HepG2 (cell line): ENCODE results near the gene SMYD2.

Source experiments
- DPF2 ChIP-seq: sonication (generic); formaldehyde crosslinking; IDR thresholded peaks from 2 replicates; pipeline ENCODE4 v1.4.0; 2020; ENCODE audit warnings: mild to moderate bottlenecking, low read depth, missing genetic modification reagents, borderline replicate concordance
- SMAD1 ChIP-seq: sonication (generic); formaldehyde crosslinking; IDR thresholded peaks from 2 replicates; pipeline ENCODE4 v1.4.0; 2020; ENCODE audit warnings: missing genetic modification reagents, low read depth, mild to moderate bottlenecking, borderline replicate concordance
- SP2 ChIP-seq: sonication (generic); formaldehyde crosslinking; IDR thresholded peaks from 2 replicates; pipeline ENCODE4 v1.5.1; 2020; ENCODE audit warnings: mild to moderate bottlenecking, missing genetic modification reagents
- TP53 ChIP-seq: sonication (generic); formaldehyde crosslinking; conservative IDR thresholded peaks from 2 replicates; pipeline ENCODE4 v1.4.0; 2020; ENCODE audit warnings: missing genetic modification reagents
- ZNF232 ChIP-seq: sonication (generic); formaldehyde crosslinking; IDR thresholded peaks from 2 replicates; pipeline ENCODE4 v1.4.0; 2020; ENCODE audit warnings: missing genetic modification reagents, borderline replicate concordance

DNA sequence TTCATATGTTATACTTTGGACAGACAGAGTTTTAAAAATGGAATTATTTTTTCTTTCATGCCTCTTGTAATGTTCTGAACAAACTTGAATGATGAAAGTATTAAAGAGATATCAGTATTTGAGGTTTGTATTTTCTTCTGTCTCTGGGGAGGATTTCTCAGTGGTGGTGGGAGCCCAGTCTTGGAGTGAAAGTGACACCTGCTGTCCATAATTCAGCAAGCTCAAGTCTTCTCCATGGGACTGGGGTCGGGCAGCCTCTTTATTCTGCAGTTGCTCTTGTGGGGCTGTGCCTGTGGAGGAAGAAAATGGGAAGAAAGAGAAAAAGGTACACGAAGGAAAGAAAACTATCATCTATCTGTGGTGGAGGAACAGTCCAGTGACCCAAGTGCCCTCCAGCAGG lies 56.1 kb downstream of the SMYD2 start:
- no peak for TF ChIP-seq SP2 (CRISPR knock-in tag)
- TF ChIP-seq SMAD1 (CRISPR knock-in tag): no peak
- TF ChIP-seq TP53 (CRISPR knock-in tag): no peak
- TF ChIP-seq ZNF232 (CRISPR knock-in tag): no peak
- no peak for TF ChIP-seq DPF2 (CRISPR knock-in tag)
